Thoracic aorta (tissue), 2 donors: Measurements from ENCODE around the gene ZNF112. TPM values are rescaled to one million over a fixed set of nuclear protein-coding genes. Genes with fewer than 3 reads are reported as not detected.
"Not testable (repeated sequence)": the region's sequence is repeated elsewhere in the genome, so short reads cannot be mapped to it uniquely, and the experiment has no call there.

Experiments
- ATAC-seq: fragments of 150-250 bp; one replicate; pipeline ENCODE4 v1.8.0; 2017; ENCODE audit warnings: low read depth; ENCODE audit not compliant: insufficient number of reproducible peaks, low FRiP score
- DNase-seq: peaks from one replicate; pipeline ENCODE4 v3.0.0-alpha.2; 2020; ENCODE audit warnings: low spot score
- H3K27ac ChIP-seq, 2 donors: fragments of 200-600 bp; sonication (generic); 1 replicate in 1 of 2; 2 replicates in 1 of 2; pipeline ENCODE4 v1.5.1; 2016; ENCODE audit warnings: mild to moderate bottlenecking in 2 of 2, moderate library complexity in 2 of 2
- H3K27me3 ChIP-seq: fragments of 200-600 bp; sonication (generic); replicated peaks from 2 replicates; pipeline ENCODE4 v1.6.0; 2016; ENCODE audit warnings: mild to moderate bottlenecking; ENCODE audit not compliant: insufficient read depth
- H3K36me3 ChIP-seq: fragments of 200-600 bp; sonication (generic); one replicate; pipeline ENCODE4 v1.5.1; 2016
- H3K4me1 ChIP-seq, 2 donors: fragments of 200-600 bp; sonication (generic); 1 replicate in 1 of 2; 2 replicates in 1 of 2; pipeline versions ENCODE4 v1.5.1 to v1.6.0; 2016; ENCODE audit warnings: low read depth in 2 of 2, mild to moderate bottlenecking in 1 of 2; ENCODE audit not compliant: control insufficient read depth in 1 of 2
- H3K4me3 ChIP-seq: fragments of 200-600 bp; sonication (generic); 2 replicates; pipeline ENCODE4 v1.5.1; 2016; ENCODE audit warnings: mild to moderate bottlenecking
- H3K9me3 ChIP-seq: fragments of 200-600 bp; sonication (generic); 2 replicates; pipeline ENCODE4 v1.5.1; 2016
- total RNA-seq, 2 donors: library from RNA; depleted of rRNA; stranded (reverse); fragments of >200 nt; gene quantifications; one replicate each; pipeline versions ENCODE4 v1.1.0 to v1.2.3, GENCODE V29; 2016
- TF ChIP-seq, protein P1 (sequence below): fragments of 200-600 bp; sonication (generic); IDR thresholded peaks from one replicate; pipeline ENCODE4 v1.5.1; 2019; ENCODE audit warnings: antibody characterized with exemption

Gene ZNF112
- 1 to 10 TPM; 4.7 to 5.0 TPM for total RNA-seq

DNA sequence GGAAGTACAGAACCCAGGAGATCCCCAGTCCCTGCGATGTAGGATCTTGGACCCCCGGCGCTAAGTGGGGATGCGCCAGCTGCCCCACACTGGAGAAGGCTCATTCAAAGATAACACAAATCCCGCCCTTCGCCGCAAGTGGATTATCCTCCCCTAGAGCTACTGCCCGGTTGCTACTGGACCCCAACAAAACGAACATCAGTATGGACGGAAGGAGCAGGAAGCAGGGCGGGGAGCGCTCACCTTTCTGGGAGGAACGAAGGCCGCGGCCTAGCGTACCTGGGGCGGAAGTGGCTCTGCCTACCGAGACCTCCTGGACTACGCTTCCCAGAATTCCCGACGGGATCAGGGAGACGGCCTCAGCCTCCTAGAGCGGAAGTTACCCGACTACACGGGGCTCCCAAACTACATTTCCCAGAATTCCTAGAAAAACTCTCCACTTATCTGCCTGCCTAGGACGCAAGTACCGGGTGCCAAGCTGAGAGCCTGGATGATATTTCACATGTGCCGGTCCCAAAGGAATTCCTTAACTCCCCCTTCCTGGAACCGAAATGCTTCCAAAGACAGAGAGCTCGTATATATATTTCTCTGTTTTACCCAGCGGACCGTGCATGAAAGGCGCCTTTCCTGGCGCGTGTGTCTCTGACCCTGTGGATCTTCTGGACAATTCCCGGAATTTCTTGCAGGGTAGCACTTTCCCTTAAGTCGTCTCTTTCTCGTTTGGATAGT lies at the start of gene ZNF112:
Gene ZNF112 (minus strand): TSS at position 298 of the 729 bp plus-strand sequence. CDS start 16,141 bp downstream, outside the sequence.
- no peaks in the 10 kb centered on the region for H3K27me3 ChIP-seq
- H3K9me3 ChIP-seq: peaks cover 8% of the 10 kb centered on the region
- peak within 1 kb of the TSS; percentile 85 for H3K4me3 ChIP-seq
- H3K4me1 ChIP-seq: peaks cover 6 to 14% of the 10 kb centered on the region in 2 donors
- H3K27ac ChIP-seq: peak within 1 kb of the TSS in 1 of 2 donors; percentile 44
- TF ChIP-seq, protein P1, sequence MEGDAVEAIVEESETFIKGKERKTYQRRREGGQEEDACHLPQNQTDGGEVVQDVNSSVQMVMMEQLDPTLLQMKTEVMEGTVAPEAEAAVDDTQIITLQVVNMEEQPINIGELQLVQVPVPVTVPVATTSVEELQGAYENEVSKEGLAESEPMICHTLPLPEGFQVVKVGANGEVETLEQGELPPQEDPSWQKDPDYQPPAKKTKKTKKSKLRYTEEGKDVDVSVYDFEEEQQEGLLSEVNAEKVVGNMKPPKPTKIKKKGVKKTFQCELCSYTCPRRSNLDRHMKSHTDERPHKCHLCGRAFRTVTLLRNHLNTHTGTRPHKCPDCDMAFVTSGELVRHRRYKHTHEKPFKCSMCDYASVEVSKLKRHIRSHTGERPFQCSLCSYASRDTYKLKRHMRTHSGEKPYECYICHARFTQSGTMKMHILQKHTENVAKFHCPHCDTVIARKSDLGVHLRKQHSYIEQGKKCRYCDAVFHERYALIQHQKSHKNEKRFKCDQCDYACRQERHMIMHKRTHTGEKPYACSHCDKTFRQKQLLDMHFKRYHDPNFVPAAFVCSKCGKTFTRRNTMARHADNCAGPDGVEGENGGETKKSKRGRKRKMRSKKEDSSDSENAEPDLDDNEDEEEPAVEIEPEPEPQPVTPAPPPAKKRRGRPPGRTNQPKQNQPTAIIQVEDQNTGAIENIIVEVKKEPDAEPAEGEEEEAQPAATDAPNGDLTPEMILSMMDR: no peak
- ATAC-seq (peak; percentile 84), DNase-seq (peak; percentile 56)
- no peaks in the 10 kb centered on the region for H3K36me3 ChIP-seq

DNA sequence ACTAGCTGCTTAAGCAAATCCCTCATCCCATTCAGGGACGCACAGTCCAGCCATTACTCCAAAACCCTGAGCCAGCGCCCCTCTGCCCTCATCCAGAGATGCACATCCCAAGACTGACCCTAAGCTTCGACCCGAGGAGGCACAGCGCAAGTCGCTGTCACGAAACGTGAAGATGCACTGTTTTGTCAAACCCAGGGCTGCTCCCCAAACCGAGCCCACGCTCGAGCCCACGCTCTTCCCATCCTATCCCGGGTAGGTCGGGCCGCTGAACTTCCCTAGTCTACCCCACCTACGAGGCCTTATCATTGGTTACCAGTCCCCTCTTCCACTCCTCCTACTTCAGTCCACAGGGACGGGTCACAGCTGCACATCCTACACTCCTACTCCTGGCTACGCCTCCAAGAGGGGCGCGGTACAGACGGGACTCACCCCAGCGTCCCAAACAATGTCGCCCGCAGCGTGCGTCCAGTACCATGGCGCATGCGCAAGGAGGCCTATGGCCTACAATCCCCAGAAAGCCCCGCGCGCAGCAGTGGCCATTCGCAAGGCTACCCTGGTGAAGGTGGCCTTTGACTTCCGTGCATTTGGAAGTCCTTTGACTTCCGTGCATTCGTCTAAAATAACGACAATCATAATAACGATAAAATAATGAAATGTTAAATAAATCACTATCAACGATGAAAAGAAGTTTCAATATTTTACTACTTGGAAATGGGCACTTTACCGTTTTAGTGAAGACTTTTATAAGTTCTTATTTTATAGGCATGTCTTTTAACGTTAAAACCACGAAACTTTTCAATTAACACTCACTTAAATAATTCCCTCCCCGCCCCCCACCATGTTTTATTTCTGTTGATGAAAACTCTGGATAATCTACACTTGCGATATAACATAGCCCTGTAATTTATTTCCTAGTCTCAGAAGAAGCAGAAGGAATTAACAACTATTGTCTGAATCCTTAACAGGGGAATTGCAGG lies 44.9 kb upstream of the ZNF112 start, which contains the start of gene ZNF285:
Gene ZNF285 (minus strand): TSS at position 470 of the 977 bp plus-strand sequence. CDS start 4,395 bp downstream, outside the sequence.
- TF ChIP-seq, protein P1: no peak
- Histone ChIP-seq H3K27me3 (no peaks in the 10 kb centered on the region), H3K36me3 (no peaks in the 10 kb centered on the region), H3K27ac (no peak within 1 kb of the TSS), H3K9me3 (peaks cover 9% of the 10 kb centered on the region), H3K4me1 (peaks cover 0 to 4% of the 10 kb centered on the region in 2 donors), H3K4me3 (peak within 1 kb of the TSS; percentile 75)
- DNase-seq (peak; percentile 52), ATAC-seq (no peak)

DNA sequence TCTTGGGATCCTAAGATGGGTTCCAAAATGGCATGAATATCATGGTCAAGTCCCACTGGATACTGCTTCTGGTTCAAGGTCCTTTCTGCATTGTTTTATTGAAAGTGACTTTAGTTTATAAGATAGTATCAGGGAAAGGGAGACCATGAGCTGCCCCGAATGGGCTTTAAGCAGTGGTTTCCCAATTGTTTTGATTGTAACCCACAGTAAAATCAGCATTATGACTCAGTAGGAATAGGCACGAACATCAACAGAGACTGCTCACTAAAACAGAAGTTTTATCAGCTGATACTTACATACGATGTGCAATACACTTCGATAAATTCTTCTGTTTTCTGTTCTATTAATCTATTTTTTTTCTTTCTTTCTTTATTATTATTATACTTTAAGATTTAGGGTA lies 32.8 kb upstream of the ZNF112 start:
- DNase-seq, H3K27ac ChIP-seq, H3K36me3 ChIP-seq, ATAC-seq, H3K4me1 ChIP-seq, H3K27me3 ChIP-seq, H3K4me3 ChIP-seq: not testable (repeated sequence)
- peaks cover 11% of the 10 kb centered on the region for H3K9me3 ChIP-seq

DNA sequence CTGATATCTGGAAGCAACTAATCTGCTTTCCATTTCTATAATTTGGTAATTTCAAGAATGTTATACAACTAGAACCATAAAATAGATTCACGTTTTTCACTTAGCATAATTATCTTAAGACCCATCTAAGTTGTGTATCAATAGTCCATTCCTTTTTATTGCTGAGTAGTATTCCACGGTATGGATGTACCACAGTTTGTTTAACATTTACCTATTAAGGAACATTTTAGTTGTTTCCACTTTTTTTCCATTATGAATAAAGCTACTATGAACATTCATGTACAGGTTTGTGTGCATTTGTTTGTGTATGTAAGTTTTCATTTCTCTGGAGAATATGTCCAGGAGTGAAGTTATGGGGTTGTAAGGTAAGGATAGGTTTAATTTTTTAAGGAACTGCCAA lies 18.3 kb upstream of the ZNF112 start:
- H3K36me3 ChIP-seq: no peaks in the 10 kb centered on the region
- ATAC-seq (no peak), DNase-seq (no peak)
- no peak overlapping the region for H3K27ac ChIP-seq
- peaks cover 4% of the 10 kb centered on the region for H3K9me3 ChIP-seq
- no peaks in the 10 kb centered on the region for H3K27me3 ChIP-seq
- TF ChIP-seq, protein P1: no peak
- no peak overlapping the region for H3K4me3 ChIP-seq
- no peaks in the 10 kb centered on the region for H3K4me1 ChIP-seq

DNA sequence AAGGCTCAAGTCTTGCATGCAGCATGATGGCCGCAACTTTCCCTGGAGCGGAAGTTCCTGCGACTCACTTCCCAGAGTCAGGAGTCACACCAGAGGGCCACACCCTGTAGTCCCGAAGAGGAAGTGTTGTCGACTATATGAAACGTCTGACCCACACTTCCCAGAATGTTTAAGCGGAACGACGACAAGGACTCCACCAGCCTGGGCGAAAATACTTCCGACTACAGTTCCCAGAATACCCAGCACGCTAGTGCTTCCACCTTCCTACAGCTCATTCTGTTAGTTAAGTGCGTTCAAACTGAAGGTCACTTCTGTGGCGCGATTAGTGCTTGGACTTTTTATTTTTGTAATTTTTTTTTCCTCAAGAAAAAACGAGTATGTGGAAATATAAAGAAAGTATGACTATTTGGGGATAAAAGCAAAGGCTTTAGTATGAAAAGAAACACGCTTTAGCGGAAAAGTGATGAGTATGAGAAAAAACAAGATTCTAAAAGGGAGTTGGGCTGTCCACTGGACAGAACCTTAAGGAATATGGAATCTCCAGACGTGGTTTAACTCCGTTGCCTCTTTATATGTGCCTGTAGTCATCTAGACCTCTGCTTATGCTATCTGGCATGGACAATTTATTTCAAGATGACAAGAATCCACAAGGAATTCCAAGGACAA lies 15.5 kb upstream of the ZNF112 start:
- no peaks in the 10 kb centered on the region for H3K4me1 ChIP-seq
- peaks cover 4% of the 10 kb centered on the region for H3K9me3 ChIP-seq
- H3K27me3 ChIP-seq: no peaks in the 10 kb centered on the region
- TF ChIP-seq, protein P1: no peak
- DNase-seq: no peak
- H3K36me3 ChIP-seq: no peaks in the 10 kb centered on the region
- H3K4me3 ChIP-seq: no peak overlapping the region
- ATAC-seq: no peak
- H3K27ac ChIP-seq: no peak overlapping the region
